H9 (cell line): ENCODE measurements around the gene INTS7. TPM values are rescaled to one million over a fixed set of nuclear protein-coding genes. Genes with fewer than 3 reads are reported as not detected.

Experiments
- DNase-seq: peaks from one replicate; pipeline ENCODE4 v3.0.0-alpha.2; 2017
- H2AFZ ChIP-seq: one replicate; pipeline ENCODE4 v1.6.1; 2013; ENCODE audit warnings: mild to moderate bottlenecking, low read length, control low read depth, moderate library complexity
- H2AK5ac ChIP-seq: 2 replicates; pipeline ENCODE4 v1.6.1; 2013; ENCODE audit warnings: low read length, control low read depth, mixed read lengths; ENCODE audit not compliant: insufficient read length
- H2BK120ac ChIP-seq: one replicate; pipeline ENCODE4 v1.6.1; 2013; ENCODE audit warnings: low read depth, mild to moderate bottlenecking, low read length, control low read depth, inconsistent platforms; ENCODE audit not compliant: poor library complexity, severe bottlenecking
- H2BK12ac ChIP-seq: 2 replicates; pipeline ENCODE4 v1.6.1; 2013; ENCODE audit warnings: low read length, control low read depth, mixed read lengths, low read depth; ENCODE audit not compliant: insufficient read length
- H2BK15ac ChIP-seq: 2 replicates; pipeline ENCODE4 v1.6.1; 2013; ENCODE audit warnings: low read depth, low read length, control low read depth
- H2BK20ac ChIP-seq: one replicate; pipeline ENCODE4 v1.6.1; 2013; ENCODE audit warnings: low read depth, mild to moderate bottlenecking, low read length, control low read depth, inconsistent platforms; ENCODE audit not compliant: poor library complexity, severe bottlenecking
- H2BK5ac ChIP-seq: 2 replicates; pipeline ENCODE4 v1.6.1; 2013; ENCODE audit warnings: low read length, control low read depth, mixed read lengths; ENCODE audit not compliant: insufficient read length
- H3K14ac ChIP-seq: 2 replicates; pipeline ENCODE4 v1.6.1; 2013; ENCODE audit warnings: low read length, control low read depth; ENCODE audit not compliant: insufficient read depth
- H3K18ac ChIP-seq: 2 replicates; pipeline ENCODE4 v1.6.1; 2013; ENCODE audit warnings: low read depth, mild to moderate bottlenecking, mixed read lengths, low read length, control low read depth; ENCODE audit not compliant: insufficient read length
- H3K23ac ChIP-seq: 2 replicates; pipeline ENCODE4 v1.6.1; 2013; ENCODE audit warnings: low read length, control low read depth, mixed read lengths, low read depth; ENCODE audit not compliant: insufficient read length
- H3K23me2 ChIP-seq: 2 replicates; pipeline ENCODE4 v1.6.1; 2013; ENCODE audit warnings: low read depth, mild to moderate bottlenecking, mixed read lengths, low read length, control low read depth; ENCODE audit not compliant: insufficient read length, poor library complexity, severe bottlenecking
- H3K27ac ChIP-seq: 2 replicates; pipeline ENCODE4 v1.5.1; 2013; ENCODE audit warnings: low read length, control low read depth, mixed read lengths, low read depth; ENCODE audit not compliant: insufficient read length
- H3K27me3 ChIP-seq: 2 replicates; pipeline ENCODE4 v1.6.1; 2013; ENCODE audit warnings: low read length, control low read depth, inconsistent platforms; ENCODE audit not compliant: insufficient read depth
- H3K4ac ChIP-seq: 2 replicates; pipeline ENCODE4 v1.6.1; 2013; ENCODE audit warnings: low read depth, mild to moderate bottlenecking, control low read depth, inconsistent platforms, low read length, moderate library complexity
- H3K4me1 ChIP-seq: 2 replicates; pipeline ENCODE4 v1.6.1; 2013; ENCODE audit warnings: low read length, control low read depth, inconsistent platforms; ENCODE audit not compliant: insufficient read depth
- H3K4me2 ChIP-seq: 2 replicates; pipeline ENCODE4 v1.6.1; 2013; ENCODE audit warnings: low read length, control low read depth, mixed read lengths; ENCODE audit not compliant: insufficient read length, insufficient read depth
- H3K56ac ChIP-seq: 2 replicates; pipeline ENCODE4 v1.6.1; 2013; ENCODE audit warnings: low read depth, mild to moderate bottlenecking, mixed read lengths, low read length, control low read depth; ENCODE audit not compliant: insufficient read length
- H3K79me1 ChIP-seq: 2 replicates; pipeline ENCODE4 v1.6.1; 2013; ENCODE audit warnings: low read depth, mild to moderate bottlenecking, moderate library complexity, low read length, control low read depth, inconsistent platforms; ENCODE audit not compliant: insufficient read depth, poor library complexity, severe bottlenecking
- H3K79me2 ChIP-seq: 2 replicates; pipeline ENCODE4 v1.6.1; 2013; ENCODE audit warnings: low read length, control low read depth, inconsistent platforms; ENCODE audit not compliant: insufficient read depth
- H3K9ac ChIP-seq: 2 replicates; pipeline ENCODE4 v1.6.1; 2013; ENCODE audit warnings: low read length, control low read depth, mixed read lengths; ENCODE audit not compliant: insufficient read length; ENCODE audit errors: extremely low read depth
- H3K9me3 ChIP-seq: one replicate; pipeline ENCODE4 v1.6.1; 2013; ENCODE audit warnings: low read depth, low read length, inconsistent platforms; ENCODE audit not compliant: control insufficient read depth
- H3T11ph ChIP-seq: one replicate; pipeline ENCODE4 v1.6.1; 2013; ENCODE audit warnings: mild to moderate bottlenecking, low read length, control low read depth, inconsistent platforms
- H4K20me1 ChIP-seq: one replicate; pipeline ENCODE4 v1.6.1; 2013; ENCODE audit not compliant: control insufficient read depth, insufficient read length, insufficient read depth
- H4K5ac ChIP-seq: 2 replicates; pipeline ENCODE4 v1.6.1; 2013; ENCODE audit warnings: low read depth, mild to moderate bottlenecking, mixed read lengths, low read length, control low read depth; ENCODE audit not compliant: insufficient read length
- H4K8ac ChIP-seq: replicated peaks from 2 replicates; pipeline ENCODE4 v1.6.1; 2013; ENCODE audit warnings: low read length, control low read depth, mixed read lengths, low read depth; ENCODE audit not compliant: insufficient read length
- H4K91ac ChIP-seq: 2 replicates; pipeline ENCODE4 v1.6.1; 2013; ENCODE audit warnings: low read depth, mild to moderate bottlenecking, moderate library complexity, mixed read lengths, low read length, control low read depth; ENCODE audit not compliant: insufficient read length
- H3K27ac Mint-ChIP-seq, 3 experiments: 2 replicates in 2 of 3; 3 replicates in 1 of 3; pipeline ENCODE4 v1.8.0; 2020 to 2021; ENCODE audit warnings: mixed read lengths in 3 of 3, mild to moderate bottlenecking in 1 of 3, moderate library complexity in 1 of 3
- H3K27me3 Mint-ChIP-seq: 2 replicates; pipeline ENCODE4 v1.8.0; 2021; ENCODE audit warnings: low read depth, mild to moderate bottlenecking, moderate library complexity, mixed read lengths
- H3K36me3 Mint-ChIP-seq, 3 experiments: 2 replicates in 2 of 3; 3 replicates in 1 of 3; pipeline ENCODE4 v1.8.0; 2020 to 2021; ENCODE audit warnings: low read depth in 3 of 3, mixed read lengths in 3 of 3; ENCODE audit not compliant: insufficient read depth in 1 of 3
- H3K4me1 Mint-ChIP-seq, 2 experiments: 2 replicates each; pipeline ENCODE4 v1.8.0; 2020; ENCODE audit warnings: mixed read lengths in 2 of 2
- H3K4me3 Mint-ChIP-seq, 2 experiments: 2 replicates in 1 of 2; 3 replicates in 1 of 2; pipeline ENCODE4 v1.8.0; 2020 to 2021; ENCODE audit warnings: mild to moderate bottlenecking in 2 of 2, mixed read lengths in 2 of 2, moderate library complexity in 1 of 2
- H3K9me3 Mint-ChIP-seq, 2 experiments: 2 replicates in 1 of 2; 3 replicates in 1 of 2; pipeline ENCODE4 v1.8.0; 2020; ENCODE audit warnings: mild to moderate bottlenecking in 2 of 2, mixed read lengths in 2 of 2, moderate library complexity in 1 of 2
- whole genome bisulfite sequencing: extraction: QIAGEN DNeasy Blood & Tissue Kit; methylation state at CpG from one replicate; pipeline ENCODE4 v1.1.7; 2013; ENCODE audit warnings: missing lambda C conversion rate, low lambda C conversion rate, mixed read lengths; ENCODE audit not compliant: insufficient read length; ENCODE audit errors: extremely low coverage; 5-methylcytosine and 5-hydroxymethylcytosine counted together
- total RNA-seq: library from RNA; stranded (reverse); gene quantifications from 2 replicates; pipeline ENCODE4 v1.2.1, GENCODE V29; 2021
- TF ChIP-seq, protein P1 (sequence below): fragments of 200-600 bp; sonication (generic); conservative IDR thresholded peaks from 3 replicates; pipeline ENCODE4 v1.8.0; 2021; ENCODE audit warnings: antibody characterized with exemption, mild to moderate bottlenecking

Gene INTS7
- total RNA-seq, 1 experiment from 2014 or later, result 32.3 TPM

DNA sequence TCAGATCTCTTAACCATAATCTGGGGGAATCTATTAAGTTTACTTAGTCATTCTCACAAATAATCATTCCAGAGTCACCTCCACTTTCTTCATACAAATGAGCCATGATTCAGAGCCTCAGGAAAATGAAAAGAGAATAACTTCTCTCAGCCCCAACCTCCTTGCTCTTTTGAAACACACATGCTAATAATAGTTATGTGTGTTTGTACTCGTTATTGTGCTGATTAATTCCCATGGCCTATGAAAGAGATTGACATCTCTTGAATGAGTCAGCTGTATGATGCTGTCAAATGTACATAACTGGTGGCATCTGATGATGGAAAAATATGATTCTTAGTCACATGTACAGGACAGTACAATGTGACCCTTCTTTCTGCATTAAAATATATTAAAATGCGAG lies 41.7 kb upstream of the INTS7 start:
- Histone ChIP-seq H3T11ph (no peak overlapping the region), H2BK12ac (no peak overlapping the region)

More for the DNA sequence above, 41.7 kb upstream of the INTS7 start:
- Mint-ChIP-seq H3K27me3 (no peaks in the 10 kb centered on the region), H3K4me3 (no peak overlapping the region), H3K27ac (no peak overlapping the region; a peak in 1 of 7 replicates), H3K36me3 (peaks cover 23 to 55% (median 37%) of the 10 kb centered on the region in 3 experiments; a peak in 6 of 7 replicates), H3K4me1 (no peaks in the 10 kb centered on the region), H3K9me3 (no peaks in the 10 kb centered on the region)
- Histone ChIP-seq H3K23ac (no peak overlapping the region), H4K8ac (no peak overlapping the region), H3K9ac (no peak overlapping the region), H3K14ac (no peak overlapping the region), H4K91ac (no peak overlapping the region), H4K5ac (no peak overlapping the region), H2AFZ (no peak overlapping the region), H2BK120ac (no peak overlapping the region), H3K18ac (no peak overlapping the region), H3K4ac (no peak overlapping the region), H2AK5ac (no peak overlapping the region), H3K79me1 (no peaks in the 10 kb centered on the region), H2BK15ac (no peak overlapping the region), H3K56ac (no peak overlapping the region), H3K27ac (no peak overlapping the region), H3K9me3 (no peaks in the 10 kb centered on the region), H2BK5ac (no peak overlapping the region), H3K23me2 (no peaks in the 10 kb centered on the region), H3K27me3 (no peaks in the 10 kb centered on the region), H4K20me1 (no peaks in the 10 kb centered on the region), H3K4me2 (no peak overlapping the region), H3K4me1 (no peaks in the 10 kb centered on the region), H3K79me2 (no peaks in the 10 kb centered on the region), H2BK20ac (no peak overlapping the region)
- DNase-seq, result no peak
- TF ChIP-seq, protein P1, sequence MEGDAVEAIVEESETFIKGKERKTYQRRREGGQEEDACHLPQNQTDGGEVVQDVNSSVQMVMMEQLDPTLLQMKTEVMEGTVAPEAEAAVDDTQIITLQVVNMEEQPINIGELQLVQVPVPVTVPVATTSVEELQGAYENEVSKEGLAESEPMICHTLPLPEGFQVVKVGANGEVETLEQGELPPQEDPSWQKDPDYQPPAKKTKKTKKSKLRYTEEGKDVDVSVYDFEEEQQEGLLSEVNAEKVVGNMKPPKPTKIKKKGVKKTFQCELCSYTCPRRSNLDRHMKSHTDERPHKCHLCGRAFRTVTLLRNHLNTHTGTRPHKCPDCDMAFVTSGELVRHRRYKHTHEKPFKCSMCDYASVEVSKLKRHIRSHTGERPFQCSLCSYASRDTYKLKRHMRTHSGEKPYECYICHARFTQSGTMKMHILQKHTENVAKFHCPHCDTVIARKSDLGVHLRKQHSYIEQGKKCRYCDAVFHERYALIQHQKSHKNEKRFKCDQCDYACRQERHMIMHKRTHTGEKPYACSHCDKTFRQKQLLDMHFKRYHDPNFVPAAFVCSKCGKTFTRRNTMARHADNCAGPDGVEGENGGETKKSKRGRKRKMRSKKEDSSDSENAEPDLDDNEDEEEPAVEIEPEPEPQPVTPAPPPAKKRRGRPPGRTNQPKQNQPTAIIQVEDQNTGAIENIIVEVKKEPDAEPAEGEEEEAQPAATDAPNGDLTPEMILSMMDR, result no peak
- no CpG with 5 or more reads among the region's 2 CpGs for WGBS
